K562 (cell line): ENCODE results near the gene AKT2. TPM values are rescaled to one million over a fixed set of nuclear protein-coding genes. Genes with fewer than 3 reads are reported as not detected.
A peak's percentile ranks its signal among the peaks of the same experiment; 100 is the strongest.

Source experiments
- ATF1 ChIP-seq, 2 experiments: fragments of 450-650 bp in 1 of 2; IDR thresholded peaks; 2 replicates each; pipeline ENCODE4 v1.6.1; 2016; ENCODE audit warnings: missing compliant biosample characterization in 1 of 2, missing genetic modification characterization in 1 of 2
- CXXC5 ChIP-seq: fragments of 250-450 bp; sonication (Bioruptor Pico); IDR thresholded peaks from 2 replicates; pipeline ENCODE4 v1.8.0; 2022; ENCODE audit warnings: inconsistent platforms, mild to moderate bottlenecking, moderate library complexity
- E2F1 ChIP-seq: sonication (generic); formaldehyde crosslinking; IDR thresholded peaks from 2 replicates; pipeline ENCODE4 v1.8.1; 2023; ENCODE audit warnings: mild to moderate bottlenecking, missing genetic modification reagents, moderate library complexity
- ETS1 ChIP-seq: conservative IDR thresholded peaks from 2 replicates; pipeline ENCODE4 v1.6.1; 2011; ENCODE audit warnings: low read depth, mild to moderate bottlenecking, low read length; ENCODE audit not compliant: control insufficient read depth
- FOXK1 ChIP-seq: sonication (generic); formaldehyde crosslinking; IDR thresholded peaks from 2 replicates; pipeline ENCODE4 v1.8.0; 2022; ENCODE audit warnings: missing genetic modification reagents, mild to moderate bottlenecking, borderline replicate concordance
- HSF4 ChIP-seq: fragments of 250-450 bp; sonication (Bioruptor Pico); IDR thresholded peaks from 2 replicates; pipeline ENCODE4 v2.1.2; 2022; ENCODE audit warnings: mild to moderate bottlenecking, moderate library complexity, borderline replicate concordance
- KDM2B ChIP-seq: fragments of 250-450 bp; sonication (Bioruptor Pico); IDR thresholded peaks from 2 replicates; pipeline ENCODE4 v1.8.0; 2021; ENCODE audit warnings: mild to moderate bottlenecking, moderate library complexity
- KLF10 ChIP-seq: fragments of 250-450 bp; sonication (Bioruptor Pico); IDR thresholded peaks from 2 replicates; pipeline ENCODE4 v1.6.1; 2021; ENCODE audit warnings: matching md5 sums
- NCOA6 ChIP-seq: fragments of 450-650 bp; IDR thresholded peaks from 2 replicates; pipeline ENCODE4 v1.6.1; 2017; ENCODE audit warnings: mild to moderate bottlenecking
- PTBP1 ChIP-seq: fragments of 200-400 bp; formaldehyde crosslinking; IDR thresholded peaks from 2 replicates; pipeline ENCODE4 v1.6.1; 2017; ENCODE audit warnings: low read depth, low read length
- RUNX1 ChIP-seq: sonication (generic); IDR thresholded peaks from 2 replicates; pipeline ENCODE4 v1.6.1; 2016; ENCODE audit warnings: antibody characterized with exemption, low read depth
- TAF7 ChIP-seq: fragments of 450-650 bp; IDR thresholded peaks from 2 replicates; pipeline ENCODE4 v1.6.1; 2016; ENCODE audit warnings: missing genetic modification characterization, missing compliant biosample characterization
- THRB ChIP-seq: fragments of 450-650 bp; formaldehyde crosslinking; conservative IDR thresholded peaks from 2 replicates; pipeline ENCODE4 v1.4.0; 2022; ENCODE audit warnings: mild to moderate bottlenecking, missing genetic modification characterization
- ZFP36 ChIP-seq: fragments of 150-350 bp; IDR thresholded peaks from 2 replicates; pipeline ENCODE4 v1.6.1; 2018; ENCODE audit warnings: low read length, low read depth; ENCODE audit not compliant: partially characterized antibody
- polyA plus RNA-seq, 8 experiments: library from polyadenylated mRNA; depleted of rRNA in 4 of 8; stranded (reverse) in 5 of 8; unstranded in 3 of 8; fragments of >200 nt; fragmentation: Nextera tagmentation in 2 of 8; fragmentation: Illumina TruSeq in 1 of 8; extraction: Ambion mirVana in 2 of 8; extraction: Trizol in 1 of 8; gene quantifications; 2 replicates each; pipeline versions ENCODE4 v1.2.1 to v1.2.3, GENCODE V29; 2011 to 2014; ENCODE audit warnings: inconsistent platforms in 1 of 8, missing spikeins in 1 of 8
- total RNA-seq, 7 experiments: library from RNA; depleted of rRNA in 6 of 7; stranded (reverse); fragments of >200 nt in 6 of 7; fragmentation: Illumina TruSeq in 2 of 7; extraction: Trizol in 2 of 7; gene quantifications; 2 replicates each; pipeline versions ENCODE4 v1.2.1 to v1.2.3, GENCODE V29; 2011 to 2021; ENCODE audit warnings: low replicate concordance in 1 of 7
- TF ChIP-seq, protein P1 (sequence below), 2 experiments: fragments of 450-650 bp; conservative IDR thresholded peaks; 2 replicates each; pipeline ENCODE4 v1.6.1; 2017; ENCODE audit warnings: mild to moderate bottlenecking in 2 of 2, moderate library complexity in 2 of 2
- TF ChIP-seq, protein P2 (sequence below): fragments of 250-450 bp; sonication (Bioruptor Pico); IDR thresholded peaks from 2 replicates; pipeline ENCODE4 v1.8.0; 2021; ENCODE audit warnings: moderate library complexity, mild to moderate bottlenecking, inconsistent platforms
- TF ChIP-seq, protein P3 (sequence below): sonication (generic); formaldehyde crosslinking; IDR thresholded peaks from 2 replicates; pipeline ENCODE4 v1.8.1; 2022; ENCODE audit warnings: missing genetic modification reagents

AKT2 gene
- total and polyA plus RNA-seq, 9 of the 15 experiments (the other 6 are each of a cell fraction or from before 2014, with no cell fraction given), result 1.1 to 132 (median 67.7) TPM

GRCh38 chr19:40217934-40218890 is 66.9 kb downstream of the AKT2 start, which contains the start of gene TTC9B (continued):
- TF ChIP-seq, protein P1, sequence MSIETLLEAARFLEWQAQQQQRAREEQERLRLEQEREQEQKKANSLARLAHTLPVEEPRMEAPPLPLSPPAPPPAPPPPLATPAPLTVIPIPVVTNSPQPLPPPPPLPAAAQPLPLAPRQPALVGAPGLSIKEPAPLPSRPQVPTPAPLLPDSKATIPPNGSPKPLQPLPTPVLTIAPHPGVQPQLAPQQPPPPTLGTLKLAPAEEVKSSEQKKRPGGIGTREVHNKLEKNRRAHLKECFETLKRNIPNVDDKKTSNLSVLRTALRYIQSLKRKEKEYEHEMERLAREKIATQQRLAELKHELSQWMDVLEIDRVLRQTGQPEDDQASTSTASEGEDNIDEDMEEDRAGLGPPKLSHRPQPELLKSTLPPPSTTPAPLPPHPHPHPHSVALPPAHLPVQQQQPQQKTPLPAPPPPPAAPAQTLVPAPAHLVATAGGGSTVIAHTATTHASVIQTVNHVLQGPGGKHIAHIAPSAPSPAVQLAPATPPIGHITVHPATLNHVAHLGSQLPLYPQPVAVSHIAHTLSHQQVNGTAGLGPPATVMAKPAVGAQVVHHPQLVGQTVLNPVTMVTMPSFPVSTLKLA (conservative IDR thresholded peaks at IDR 0.05), result 0 out of 4 replicates have a peak, but pooled peaks of 1 of the 2 experiments have one; percentile 1
- TF ChIP-seq KLF10 (CRISPR knock-in tag) (no peak), ZFP36 (no peak), RUNX1 (no peak), THRB (CRISPR knock-in tag) (no peak), HSF4 (CRISPR knock-in tag) (no peak), ETS1 (no peak), CXXC5 (CRISPR knock-in tag) (peak; percentile 57), TAF7 (tag) (no peak), PTBP1 (no peak), FOXK1 (CRISPR knock-in tag) (no peak), ATF1 (CRISPR knock-in tag; IDR thresholded peaks at IDR 0.05) (no peak), ATF1 (tag; IDR thresholded peaks at IDR 0.05) (no peak), KDM2B (CRISPR knock-in tag) (no peak), NCOA6 (0 out of 2 replicates have a peak, but pooled peaks have one; percentile 43), E2F1 (no peak)
- TF ChIP-seq, protein P2, sequence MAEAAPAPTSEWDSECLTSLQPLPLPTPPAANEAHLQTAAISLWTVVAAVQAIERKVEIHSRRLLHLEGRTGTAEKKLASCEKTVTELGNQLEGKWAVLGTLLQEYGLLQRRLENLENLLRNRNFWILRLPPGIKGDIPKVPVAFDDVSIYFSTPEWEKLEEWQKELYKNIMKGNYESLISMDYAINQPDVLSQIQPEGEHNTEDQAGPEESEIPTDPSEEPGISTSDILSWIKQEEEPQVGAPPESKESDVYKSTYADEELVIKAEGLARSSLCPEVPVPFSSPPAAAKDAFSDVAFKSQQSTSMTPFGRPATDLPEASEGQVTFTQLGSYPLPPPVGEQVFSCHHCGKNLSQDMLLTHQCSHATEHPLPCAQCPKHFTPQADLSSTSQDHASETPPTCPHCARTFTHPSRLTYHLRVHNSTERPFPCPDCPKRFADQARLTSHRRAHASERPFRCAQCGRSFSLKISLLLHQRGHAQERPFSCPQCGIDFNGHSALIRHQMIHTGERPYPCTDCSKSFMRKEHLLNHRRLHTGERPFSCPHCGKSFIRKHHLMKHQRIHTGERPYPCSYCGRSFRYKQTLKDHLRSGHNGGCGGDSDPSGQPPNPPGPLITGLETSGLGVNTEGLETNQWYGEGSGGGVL, result no peak
- TF ChIP-seq, protein P3, sequence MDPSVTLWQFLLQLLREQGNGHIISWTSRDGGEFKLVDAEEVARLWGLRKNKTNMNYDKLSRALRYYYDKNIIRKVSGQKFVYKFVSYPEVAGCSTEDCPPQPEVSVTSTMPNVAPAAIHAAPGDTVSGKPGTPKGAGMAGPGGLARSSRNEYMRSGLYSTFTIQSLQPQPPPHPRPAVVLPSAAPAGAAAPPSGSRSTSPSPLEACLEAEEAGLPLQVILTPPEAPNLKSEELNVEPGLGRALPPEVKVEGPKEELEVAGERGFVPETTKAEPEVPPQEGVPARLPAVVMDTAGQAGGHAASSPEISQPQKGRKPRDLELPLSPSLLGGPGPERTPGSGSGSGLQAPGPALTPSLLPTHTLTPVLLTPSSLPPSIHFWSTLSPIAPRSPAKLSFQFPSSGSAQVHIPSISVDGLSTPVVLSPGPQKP, result no peak
